PC-9 (cell line): ENCODE measurements around the gene MLKL. TPM values are rescaled to one million over a fixed set of nuclear protein-coding genes. Genes with fewer than 3 reads are reported as not detected.
"Not testable (repeated sequence)": the region's sequence is repeated elsewhere in the genome, so short reads cannot be mapped to it uniquely, and the experiment has no call there.

Experiments used
- BruUV-seq: library from RNA; stranded (reverse); fragments of 400-500 nt; replicated peaks from 2 replicates; lab custom pipeline; 2021; lab: Mats Ljungman, UMichigan
- CTCF ChIA-PET: fragments of 300-600 bp; sonication (Branson Sonifier 250); formaldehyde crosslinking; loops from one replicate; lab custom pipeline; 2022; ENCODE audit warnings: antibody characterized with exemption; lab: Charles Lee
- POLR2A ChIA-PET: fragments of 300-600 bp; sonication (Branson Sonifier 250); formaldehyde crosslinking; loops from one replicate; lab custom pipeline; 2022; ENCODE audit warnings: antibody characterized with exemption; ENCODE audit not compliant: unreplicated experiment; lab: Charles Lee
- DNase-seq, 2 experiments: peaks; one replicate each; pipeline versions ENCODE4 v3.0.0 to v3.0.0-alpha.2; 2015 to 2022; ENCODE audit warnings: mixed read lengths in 1 of 2
- H2AFZ ChIP-seq: fragments of 200-600 bp; sonication (generic); 2 replicates; pipeline ENCODE4 v1.8.1; 2017; ENCODE audit warnings: antibody characterized with exemption
- H3F3A ChIP-seq: fragments of 200-600 bp; sonication (generic); 2 replicates; pipeline ENCODE4 v1.8.1; 2017; ENCODE audit warnings: antibody characterized with exemption, mild to moderate bottlenecking, low read depth; ENCODE audit not compliant: insufficient read depth
- H3K27ac ChIP-seq: fragments of 200-600 bp; sonication (generic); 2 replicates; pipeline ENCODE4 v1.6.1; 2016; ENCODE audit warnings: mixed run types
- H3K27me3 ChIP-seq: fragments of 200-600 bp; sonication (generic); 2 replicates; pipeline ENCODE4 v1.6.1; 2016; ENCODE audit warnings: low read depth, mixed run types; ENCODE audit not compliant: insufficient read depth
- H3K36me3 ChIP-seq: fragments of 200-600 bp; sonication (generic); 2 replicates; pipeline ENCODE4 v1.6.1; 2016; ENCODE audit warnings: low read depth, mixed run types
- H3K4me1 ChIP-seq: fragments of 200-600 bp; sonication (generic); replicated peaks from 2 replicates; pipeline ENCODE4 v1.6.1; 2016; ENCODE audit warnings: mixed run types; ENCODE audit not compliant: insufficient read depth
- H3K4me2 ChIP-seq: fragments of 200-600 bp; sonication (generic); 2 replicates; pipeline ENCODE4 v1.6.1; 2017; ENCODE audit warnings: mixed run types
- H3K4me3 ChIP-seq: fragments of 200-600 bp; sonication (generic); 2 replicates; pipeline ENCODE4 v1.6.1; 2016; ENCODE audit warnings: mixed run types
- H3K79me2 ChIP-seq: fragments of 200-600 bp; sonication (generic); 2 replicates; pipeline ENCODE4 v1.6.1; 2017; ENCODE audit warnings: low read depth, mixed run types
- H3K9me2 ChIP-seq: fragments of 200-600 bp; sonication (generic); 2 replicates; pipeline ENCODE4 v1.8.1; 2017; ENCODE audit warnings: mild to moderate bottlenecking; ENCODE audit not compliant: insufficient read depth
- H3K9me3 ChIP-seq: fragments of 200-600 bp; sonication (generic); 2 replicates; pipeline ENCODE4 v1.8.1; 2016; ENCODE audit warnings: low read depth; ENCODE audit not compliant: insufficient read depth
- H4K20me1 ChIP-seq: fragments of 200-600 bp; sonication (generic); 2 replicates; pipeline ENCODE4 v1.8.1; 2017; ENCODE audit not compliant: insufficient read depth
- CTCF ChIP-seq: fragments of 200-600 bp; sonication (generic); conservative IDR thresholded peaks from 2 replicates; pipeline ENCODE4 v1.6.1; 2017; ENCODE audit warnings: mixed run types, antibody characterized with exemption, mild to moderate bottlenecking, moderate library complexity
- EZH2 ChIP-seq: fragments of 200-600 bp; sonication (generic); IDR thresholded peaks from 2 replicates; pipeline ENCODE4 v1.8.0; 2017; ENCODE audit warnings: antibody characterized with exemption, low read depth
- intact Hi-C: fragments of 100-400 bp; cut with micrococcal nuclease; formaldehyde crosslinking; loops from one replicate; pipeline ENCODE4 v1.10.0; 2022; ENCODE audit not compliant: unreplicated experiment
- total RNA-seq: library from RNA; stranded (reverse); gene quantifications from 2 replicates; pipeline ENCODE4 v1.2.3, GENCODE V29; 2021

Gene MLKL
- total RNA-seq, 1 experiment from 2014 or later, result 11.2 TPM

GRCh38 chr16:74657870-74658642 is 42.6 kb downstream of the MLKL start:
- CTCF ChIA-PET, result no interaction called here
- TF ChIP-seq EZH2 (no peak), CTCF (no peak)
- H3K27ac ChIP-seq, result no peak overlapping the region
- POLR2A ChIA-PET, result interaction anchor here (1.1 kb wide), 1 partner anchor 9 kb away, joined by 21 read pairs; the partner anchor contains the start of gene RFWD3
- peaks cover 44% of the 10 kb centered on the region for H3K36me3 ChIP-seq
- H3K9me3 ChIP-seq, result no peaks in the 10 kb centered on the region
- intact Hi-C loops, result no loop called here
- H3K4me1 ChIP-seq, result 0 out of 2 replicates have a peak, but pooled peaks cover 4% of the 10 kb centered on the region
- BruUV-seq, result no TSS peak
- H3K79me2 ChIP-seq, result peaks cover 91% of the 10 kb centered on the region
- no peak for DNase-seq
- no peak overlapping the region for H2AFZ ChIP-seq
- H3F3A ChIP-seq, result peaks cover 19% of the 10 kb centered on the region
- peaks cover 42% of the 10 kb centered on the region for H4K20me1 ChIP-seq
- no peak overlapping the region for H3K4me3 ChIP-seq
- no peaks in the 10 kb centered on the region for H3K9me2 ChIP-seq
- no peak overlapping the region for H3K4me2 ChIP-seq
- H3K27me3 ChIP-seq, result no peaks in the 10 kb centered on the region

- Histone ChIP-seq H3K36me3 (peaks cover 31% of the 10 kb centered on the region), H3K27me3 (no peaks in the 10 kb centered on the region), H2AFZ (no peak overlapping the region), H3K79me2 (peaks cover 86% of the 10 kb centered on the region), H3F3A (peaks cover 29% of the 10 kb centered on the region), H4K20me1 (peaks cover 62% of the 10 kb centered on the region), H3K9me2 (no peaks in the 10 kb centered on the region), H3K27ac (no peak overlapping the region), H3K4me2 (no peak overlapping the region), H3K9me3 (no peaks in the 10 kb centered on the region), H3K4me3 (no peak overlapping the region), H3K4me1 (0 out of 2 replicates have a peak, but pooled peaks cover 8% of the 10 kb centered on the region)
- DNase-seq, result no peak
- ChIA-PET POLR2A (no interaction called here), CTCF (no interaction called here)
- no peak for TF ChIP-seq EZH2
- intact Hi-C loops, result no loop called here
- no TSS peak for BruUV-seq
These were observed 46.1 kb downstream of the MLKL start for GRCh38 chr16:74654536-74655050.

GRCh38 chr16:74652883-74653282 is 47.8 kb downstream of the MLKL start:
- CTCF ChIA-PET, H3K4me2 ChIP-seq, H2AFZ ChIP-seq, DNase-seq, H3K9me3 ChIP-seq, H3K4me3 ChIP-seq, BruUV-seq, intact Hi-C loops, H3K9me2 ChIP-seq, H3K4me1 ChIP-seq, H3K27me3 ChIP-seq, POLR2A ChIA-PET: not testable (repeated sequence)
- H4K20me1 ChIP-seq, result peaks cover 49% of the 10 kb centered on the region
- H3K79me2 ChIP-seq, result peaks cover 69% of the 10 kb centered on the region
- 0 out of 2 replicates have a peak overlapping the region, but pooled peaks have one; percentile 6 for H3K27ac ChIP-seq
- H3F3A ChIP-seq, result peaks cover 29% of the 10 kb centered on the region
- H3K36me3 ChIP-seq, result peaks cover 31% of the 10 kb centered on the region

GRCh38 chr16:74652249-74652648 is 48.4 kb downstream of the MLKL start:
- Histone ChIP-seq H3K36me3 (peaks cover 31% of the 10 kb centered on the region), H3K4me1 (0 out of 2 replicates have a peak, but pooled peaks cover 8% of the 10 kb centered on the region), H2AFZ (no peak overlapping the region), H3K9me3 (no peaks in the 10 kb centered on the region), H3K79me2 (peaks cover 63% of the 10 kb centered on the region), H3K27me3 (no peaks in the 10 kb centered on the region), H3K27ac (no peak overlapping the region), H4K20me1 (peaks cover 44% of the 10 kb centered on the region), H3K4me2 (no peak overlapping the region), H3K4me3 (no peak overlapping the region), H3K9me2 (no peaks in the 10 kb centered on the region), H3F3A (peaks cover 29% of the 10 kb centered on the region)
- POLR2A ChIA-PET, result interaction anchor here (0.6 kb wide), 1 partner anchor 776 kb away, joined by 3 read pairs; no protein-coding TSS in a partner anchor
- intact Hi-C loops, result no loop called here
- TF ChIP-seq EZH2, result no peak
- no peak for TF ChIP-seq CTCF
- no TSS peak for BruUV-seq
- CTCF ChIA-PET, result interaction anchor here (0.5 kb wide), 1 partner anchor 139 kb away, joined by 3 read pairs; no protein-coding TSS in a partner anchor
- no peak for DNase-seq
